ENCODE measurements around the gene GALNT17.

- no peak for TF ChIP-seq EZH2 (IDR thresholded peaks at IDR 0.05; ENCODE audit: borderline replicate concordance, low read depth, low read length, poor library complexity, severe bottlenecking)
- no peak for TF ChIP-seq CTCF (conservative IDR thresholded peaks at IDR 0.05; ENCODE audit: low read depth, low read length)
These were observed 271.4 kb downstream of the GALNT17 start for GRCh38 chr7:71403202-71403946.

Measured in A673 (cell line).